GM21529 (cell line): Measurements from ENCODE around the gene THADA.
"Not testable (repeated sequence)": the region's sequence is repeated elsewhere in the genome, so short reads cannot be mapped to it uniquely, and the experiment has no call there.

ENCODE experiments used
- ATAC-seq: cut with Tn5 transposase; IDR thresholded peaks from one replicate; pipeline ENCODE4 v1.9.1; 2021; ENCODE audit not compliant: unreplicated experiment

Gene THADA

GRCh38 chr2:43285987-43286386, 309.9 kb downstream of the THADA start:
- ATAC-seq, result no peak

GRCh38 chr2:43284967-43285366, 310.9 kb downstream of the THADA start:
- no peak for ATAC-seq

GRCh38 chr2:43284347-43284746, 311.5 kb downstream of the THADA start:
- not testable (repeated sequence) for ATAC-seq

DNA sequence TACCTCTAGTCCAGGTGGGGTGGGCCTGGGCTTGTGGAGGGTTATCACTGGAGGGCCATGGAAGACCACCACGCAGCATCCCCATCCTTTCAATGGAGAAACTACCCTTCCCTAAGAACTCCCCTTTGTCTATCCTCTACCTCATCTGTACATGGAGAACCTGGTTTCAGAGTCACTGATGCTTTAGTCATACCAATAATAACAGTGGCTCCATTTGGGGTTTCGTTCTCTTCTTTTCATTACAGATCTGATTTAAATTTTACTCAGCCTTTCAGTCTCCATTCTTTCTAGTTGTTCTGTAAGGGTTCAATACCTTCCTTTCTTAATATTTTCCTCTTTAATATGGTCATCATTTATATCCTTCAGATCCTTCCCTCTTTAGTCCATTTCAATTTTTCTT, 314.8 kb downstream of the THADA start:
- no peak for ATAC-seq

GRCh38 chr2:43279317-43279840, 316.5 kb downstream of the THADA start:
- ATAC-seq, result no peak

DNA sequence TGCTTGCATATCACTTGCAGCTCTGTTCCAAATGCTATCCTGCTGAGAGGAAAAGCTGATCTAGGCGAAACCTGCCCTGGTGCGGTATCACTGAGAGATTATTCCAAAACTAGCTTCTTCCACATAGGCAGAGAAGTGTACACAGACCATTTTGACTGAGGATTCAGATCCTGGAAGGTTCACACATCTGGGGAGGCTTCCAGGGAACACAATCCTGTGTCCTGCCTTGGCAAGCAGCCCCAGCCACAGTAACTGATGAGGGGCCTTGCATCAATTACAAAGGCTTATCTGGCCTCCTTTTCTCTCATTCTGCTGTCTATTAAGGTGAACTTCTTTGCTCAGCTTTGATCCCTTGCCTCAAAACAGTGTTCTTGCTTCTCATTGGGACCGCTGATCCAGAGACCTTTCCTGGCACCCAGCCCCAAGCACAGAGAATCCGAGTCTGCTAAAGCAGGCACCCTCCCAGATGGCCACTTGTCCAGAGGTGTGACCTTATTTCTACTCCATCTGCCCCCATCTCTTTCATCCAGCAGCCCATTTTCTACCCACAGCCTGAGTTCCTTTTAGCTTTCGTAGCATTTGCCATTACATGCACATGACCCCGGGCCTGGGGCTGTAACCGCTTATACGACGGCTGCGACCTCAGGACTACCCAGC, 317.1 kb downstream of the THADA start:
- no peak for ATAC-seq

- ATAC-seq, result no peak
Observed at GRCh38 chr2:43276962-43277391, 318.9 kb downstream of the THADA start.

DNA sequence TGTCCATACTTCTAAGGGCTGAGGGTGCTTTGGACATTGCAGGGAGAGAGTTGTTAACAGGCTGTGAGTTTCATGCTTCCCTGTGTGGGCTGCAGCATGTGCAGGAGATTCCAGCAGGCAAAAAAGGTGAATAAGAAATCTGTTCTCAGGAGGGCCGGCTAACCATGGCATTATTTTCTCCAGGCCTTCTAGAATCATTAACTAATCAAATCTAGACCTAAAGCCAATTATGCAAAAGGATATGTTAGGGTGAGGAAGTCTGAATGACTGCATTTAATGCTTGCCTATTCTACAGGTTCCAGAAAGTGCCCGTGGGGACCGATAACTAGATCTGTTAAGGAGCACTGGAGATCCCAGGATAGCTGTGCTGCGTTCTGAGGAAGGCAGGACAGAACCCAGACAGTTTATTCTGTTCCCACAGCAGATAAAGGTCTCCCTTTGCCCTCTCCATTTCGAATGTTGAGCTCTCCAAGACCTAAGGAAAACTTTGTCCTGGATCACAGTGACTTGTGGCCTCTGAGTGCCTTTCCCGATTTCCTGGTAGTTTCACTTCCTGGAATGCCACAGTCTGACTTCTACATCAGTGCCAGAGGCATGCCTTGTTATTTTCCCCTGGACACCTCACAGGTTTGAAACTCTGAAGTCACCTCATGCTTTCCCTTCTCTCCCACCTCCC, 319.4 kb downstream of the THADA start:
- ATAC-seq, result no peak

GRCh38 chr2:43274721-43275120, 321.1 kb downstream of the THADA start:
- ATAC-seq, result no peak

DNA sequence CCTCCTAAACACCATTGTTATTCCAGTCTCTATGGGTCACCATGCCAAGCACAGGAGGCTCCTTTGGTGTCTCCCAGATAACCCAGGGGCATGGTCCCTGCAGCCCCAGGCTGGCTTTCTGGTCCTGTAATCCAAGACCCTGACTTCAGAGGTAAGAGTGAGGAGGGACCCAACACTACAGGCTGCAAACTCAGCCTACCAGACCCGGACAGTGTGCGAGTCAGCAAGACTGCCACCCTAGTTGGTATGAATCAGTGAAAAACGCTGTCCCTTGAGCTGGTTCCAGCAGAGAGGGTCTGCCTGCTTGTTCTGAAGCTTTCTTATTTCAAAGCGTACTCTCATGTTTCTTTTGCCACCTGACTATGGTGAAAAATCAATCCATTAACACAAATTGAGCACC, 321.8 kb downstream of the THADA start:
- no peak for ATAC-seq

DNA sequence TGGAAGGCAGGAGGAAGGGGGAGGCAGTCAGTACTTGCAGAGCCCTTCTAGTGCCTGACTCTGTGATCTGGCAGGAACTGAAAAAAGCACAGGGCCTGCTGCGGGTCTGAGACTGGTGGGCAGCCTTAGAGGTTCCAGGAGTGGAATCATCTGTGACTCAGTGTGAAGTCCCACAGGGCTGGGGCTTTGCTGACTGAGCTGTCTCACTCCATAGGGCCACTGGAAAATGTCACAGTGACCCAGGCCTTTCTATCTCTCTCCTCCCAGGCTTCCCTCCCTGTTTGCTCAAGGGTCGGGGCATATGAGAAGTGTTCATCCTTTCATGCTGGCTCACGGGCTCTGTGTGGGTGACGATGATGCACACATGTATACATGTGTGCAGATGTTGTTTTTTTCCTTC, 322.3 kb downstream of the THADA start:
- peak; percentile 65 for ATAC-seq

DNA sequence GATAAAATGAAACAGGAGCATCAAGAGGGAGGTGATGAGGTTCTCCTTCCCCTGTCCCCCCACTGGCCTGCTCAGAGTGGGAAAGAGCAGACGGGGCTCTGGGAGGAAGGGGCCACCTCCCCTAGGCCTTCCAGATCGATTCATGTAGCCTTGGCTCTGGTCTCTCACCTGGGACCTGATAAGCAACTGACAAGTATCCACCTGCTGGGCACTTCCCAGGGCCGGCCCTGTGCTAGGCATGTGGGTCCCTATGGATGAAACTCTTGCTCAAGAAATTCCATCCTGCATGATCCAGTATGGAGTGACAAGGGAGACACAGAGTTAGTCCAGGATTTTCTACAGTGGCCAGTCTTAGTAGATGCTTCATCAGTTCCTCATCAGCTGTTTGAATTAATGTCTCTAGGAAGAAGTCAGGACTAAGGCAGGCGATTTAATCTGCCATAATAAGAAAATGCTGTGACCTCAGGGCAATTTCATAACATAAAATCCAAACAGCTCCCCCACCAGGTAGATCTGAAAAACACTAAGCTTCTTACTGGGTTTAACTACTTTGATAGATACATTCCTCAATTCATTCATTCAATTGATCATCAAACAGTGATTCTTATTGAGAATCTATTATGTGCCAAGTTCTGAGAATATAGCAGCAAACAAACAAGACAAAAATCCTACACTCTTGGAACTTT, 324.8 kb downstream of the THADA start:
- no peak for ATAC-seq

GRCh38 chr2:43270461-43270860, 325.4 kb downstream of the THADA start:
- no peak for ATAC-seq

DNA sequence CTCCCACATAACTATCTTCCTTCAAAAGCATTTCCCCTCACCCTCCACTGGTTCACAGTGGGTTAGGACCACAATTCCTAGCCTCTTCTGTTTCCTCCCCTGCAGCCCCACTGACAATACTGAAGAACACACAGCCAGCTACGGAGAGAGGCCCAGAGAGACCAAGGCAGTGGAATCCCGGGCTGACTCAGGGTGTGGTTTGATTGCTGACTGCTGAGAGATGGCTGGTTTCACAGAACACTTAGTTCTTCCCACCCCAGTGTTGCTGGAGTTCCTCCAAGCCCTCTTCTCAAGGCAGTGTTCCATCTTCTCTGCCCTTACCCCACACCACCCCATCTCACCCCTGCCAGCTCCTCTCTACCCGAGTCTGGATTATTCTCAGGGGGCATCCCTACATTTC, 326.1 kb downstream of the THADA start:
- no peak for ATAC-seq

DNA sequence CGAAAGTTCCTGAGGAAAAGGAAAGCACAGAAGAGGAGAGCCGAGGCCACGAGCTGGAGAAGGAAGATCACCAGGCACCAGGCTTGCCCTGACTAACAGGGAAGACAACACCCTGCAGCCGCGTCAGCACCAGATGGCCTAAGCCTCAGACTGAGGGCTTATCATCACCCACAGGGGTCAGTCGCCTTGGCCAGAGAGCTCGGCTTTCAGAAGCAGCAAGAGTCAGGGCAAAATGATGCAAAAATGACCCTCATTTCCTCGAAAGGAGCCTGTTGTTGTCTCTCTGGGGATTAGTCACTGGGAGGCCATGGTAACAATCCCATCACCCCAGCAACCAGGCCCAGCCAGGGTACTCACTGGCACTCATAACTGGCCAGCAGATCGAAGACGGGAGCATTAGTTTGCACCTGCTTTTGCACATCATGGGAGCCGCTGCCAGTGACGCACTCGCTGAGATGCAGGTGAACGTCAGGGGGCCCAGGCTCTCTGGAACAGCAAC, 326.7 kb downstream of the THADA start:
- ATAC-seq, result no peak

- ATAC-seq, result no peak
Observed at GRCh38 chr2:43268066-43268953, 327.5 kb downstream of the THADA start.

DNA sequence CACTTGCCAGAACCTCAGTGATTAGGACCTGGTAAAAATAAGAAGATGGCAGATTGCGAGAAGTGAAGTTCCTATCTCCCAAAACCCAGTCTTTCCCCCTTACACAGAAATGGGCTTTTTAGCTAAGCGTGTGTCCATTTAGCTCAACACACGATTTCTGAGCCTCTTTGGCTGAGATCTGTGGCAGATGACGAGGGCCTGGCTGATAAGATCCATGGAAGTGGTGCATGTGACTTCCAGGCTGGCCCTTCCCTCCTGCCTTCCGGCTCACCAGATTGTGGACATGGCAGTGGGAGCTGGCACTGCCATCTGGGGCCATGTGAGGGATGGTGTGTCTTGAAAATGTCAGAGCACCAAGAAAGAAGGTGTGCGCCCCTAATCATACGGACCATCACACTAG, 328.5 kb downstream of the THADA start:
- ATAC-seq, result no peak

GRCh38 chr2:43266711-43267111, 329.1 kb downstream of the THADA start:
- ATAC-seq, result no peak

DNA sequence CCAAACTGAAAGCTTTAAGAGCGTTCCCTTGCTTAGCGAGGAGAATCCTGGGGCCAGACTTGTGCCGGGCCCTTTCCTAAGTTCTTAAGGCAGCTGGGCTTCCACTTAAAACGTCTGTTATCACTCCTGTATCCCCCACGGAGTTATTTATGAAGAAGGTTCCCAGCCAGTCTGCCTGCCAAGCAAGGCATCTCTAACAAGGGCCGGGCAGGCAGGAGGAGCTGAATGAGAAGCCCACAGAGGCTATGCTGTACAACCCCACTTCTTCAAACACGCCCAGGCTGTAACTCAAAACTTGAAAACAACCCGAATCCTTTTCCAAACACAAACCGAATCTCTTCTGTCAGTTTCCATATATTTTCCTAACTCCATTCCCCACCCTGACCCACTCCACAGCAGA, 330.4 kb downstream of the THADA start:
- ATAC-seq, result no peak

DNA sequence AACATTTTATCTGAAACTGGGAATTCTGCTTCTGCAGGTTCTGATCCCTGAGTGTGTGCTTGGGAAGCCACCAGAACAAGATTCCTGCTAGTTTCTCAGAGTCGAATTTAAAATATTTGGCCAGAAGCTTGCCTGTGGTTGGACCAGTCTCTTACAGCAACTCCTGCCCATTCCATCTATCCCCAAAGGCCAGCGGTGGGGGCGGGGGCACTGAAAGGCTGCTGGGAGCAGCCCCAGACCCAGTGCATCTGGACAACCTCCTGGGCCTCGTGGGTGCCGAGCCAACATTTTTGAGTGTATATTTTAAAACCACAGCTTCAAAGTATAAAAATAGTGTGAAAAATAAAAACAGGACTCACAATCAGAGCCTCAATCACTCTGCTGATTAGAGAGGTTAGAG, 330.8 kb downstream of the THADA start:
- ATAC-seq, result no peak

- ATAC-seq, result no peak
Observed at GRCh38 chr2:43262951-43263350, 332.9 kb downstream of the THADA start.
